NCI-H128 (cell line): ENCODE results near the gene KCNQ1.

Source experiments
- DNase-seq: peaks from one replicate; lab custom pipeline; 2025; ENCODE audit not compliant: unreplicated experiment; lab: John Stamatoyannopoulos, UW

KCNQ1 gene

DNA sequence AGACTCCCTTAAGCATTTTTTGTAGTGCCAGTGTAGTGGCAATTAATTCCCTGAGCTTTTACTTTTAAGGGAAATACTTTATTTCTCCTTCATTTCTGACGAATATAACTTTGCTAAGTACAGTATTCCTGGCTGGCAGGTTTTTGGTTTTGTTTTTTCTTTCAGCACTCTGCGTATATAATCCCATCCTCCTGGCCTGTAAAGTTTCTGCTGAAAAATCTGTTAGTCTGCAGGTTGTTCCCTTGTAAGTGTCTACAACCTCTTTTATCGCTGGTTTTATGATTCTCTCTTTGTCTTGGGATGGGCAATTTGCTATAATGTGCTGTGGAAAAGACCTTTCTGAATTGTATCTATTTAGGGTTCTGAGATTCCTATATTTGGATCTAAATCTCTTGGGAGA, 198.9 kb downstream of the KCNQ1 start:
- DNase-seq = no peak

DNA sequence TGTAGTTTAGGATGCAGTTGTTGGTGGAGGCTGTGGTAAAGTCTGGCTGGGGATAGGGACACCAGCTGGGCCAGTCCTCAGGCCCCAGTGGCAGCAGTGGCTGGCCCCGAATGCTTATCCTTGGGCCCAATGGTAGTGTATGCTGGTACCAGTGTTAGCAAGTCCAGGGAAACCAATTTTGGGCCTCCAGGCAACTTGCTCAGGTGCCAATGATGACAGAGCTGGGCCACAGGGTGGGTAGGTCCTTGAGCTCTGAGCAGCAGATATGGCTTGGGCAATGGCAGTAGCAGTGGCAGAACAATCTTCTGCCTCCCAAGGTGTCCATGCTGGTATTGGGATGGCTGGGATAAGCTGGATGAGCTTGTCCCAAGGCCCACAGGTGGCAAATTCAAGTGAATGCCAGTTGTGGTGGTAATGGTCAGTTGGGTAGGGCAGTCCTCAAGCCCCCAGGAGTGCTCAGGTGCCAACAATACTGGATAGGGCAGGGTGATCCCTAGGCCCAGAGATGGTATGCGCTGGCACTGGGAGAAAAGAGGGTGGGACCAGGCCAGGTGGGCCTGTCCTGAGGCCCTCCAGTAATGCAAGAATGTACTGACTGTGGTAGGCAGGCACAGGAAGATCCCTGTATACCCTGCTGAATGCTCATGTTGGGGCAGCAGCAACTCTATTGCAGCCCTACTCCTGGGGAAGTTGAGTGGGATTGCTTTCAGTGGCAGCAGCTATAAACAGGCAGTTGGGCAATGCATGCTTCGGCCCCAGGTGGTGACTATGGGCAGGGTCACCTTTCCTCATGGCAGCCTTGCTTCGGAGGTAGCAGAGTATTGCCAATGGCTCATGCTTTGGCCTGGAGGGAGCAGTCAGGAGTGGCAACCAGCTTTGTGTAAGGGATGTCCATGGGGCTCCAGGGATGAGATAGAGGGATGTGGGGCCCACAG, 200.3 kb downstream of the KCNQ1 start:
- no peak for DNase-seq

DNA sequence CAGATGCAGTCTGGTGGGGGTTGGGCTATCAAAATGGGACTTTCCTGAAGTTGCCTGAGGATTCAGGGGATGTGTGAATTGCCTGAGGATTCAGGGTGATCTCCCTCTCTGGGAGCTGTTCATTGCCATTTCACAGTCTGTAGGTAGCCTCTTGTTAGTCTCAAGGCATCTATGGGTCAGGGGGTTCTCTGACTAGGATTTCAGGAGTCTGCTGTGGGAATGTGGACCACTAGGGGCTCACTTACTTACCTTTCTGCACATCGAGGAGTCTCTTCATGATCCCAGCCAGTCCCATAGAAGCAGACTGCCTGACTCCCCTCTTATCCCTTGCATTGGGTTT, 200.9 kb downstream of the KCNQ1 start:
- DNase-seq = no peak

DNA sequence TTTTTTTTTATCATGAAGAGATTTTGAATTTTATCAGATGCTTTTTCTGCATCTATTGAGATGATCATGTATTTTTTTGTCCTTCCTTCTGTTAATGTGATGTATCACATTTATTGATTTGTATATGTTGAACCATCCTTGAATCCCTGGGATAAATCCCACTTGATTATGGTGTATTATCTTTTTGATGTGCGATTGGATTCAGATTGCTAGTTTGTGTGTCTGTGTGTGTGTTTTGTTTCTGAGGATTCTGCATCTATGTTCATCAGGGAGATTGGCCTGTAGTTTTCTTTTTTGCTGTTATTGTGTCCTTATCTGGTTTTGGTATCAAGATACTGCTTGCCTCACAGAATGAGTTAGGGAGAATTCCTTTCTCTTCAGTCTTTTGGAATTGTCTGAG, 202.4 kb downstream of the KCNQ1 start:
- DNase-seq = no peak

DNA sequence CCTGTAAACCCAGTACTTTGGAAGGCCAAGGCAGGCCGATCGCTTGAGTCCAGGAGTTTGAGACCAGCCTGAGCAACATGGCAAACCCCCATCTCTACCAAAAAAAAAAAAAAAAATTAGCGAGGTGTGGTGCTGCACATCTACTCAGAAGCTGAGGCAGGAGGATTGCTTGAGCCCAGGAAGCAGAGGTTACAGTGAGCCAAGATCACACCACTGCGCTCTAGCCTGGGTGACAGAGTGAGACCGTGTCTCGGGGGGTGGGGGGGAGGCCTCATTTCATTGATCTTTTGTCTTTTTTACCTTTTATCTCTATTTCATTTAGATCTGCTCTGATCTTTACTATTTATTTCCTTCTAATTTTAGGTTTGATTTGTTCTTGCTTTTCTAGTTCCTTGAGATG, 203.1 kb downstream of the KCNQ1 start:
- DNase-seq = no peak

DNA sequence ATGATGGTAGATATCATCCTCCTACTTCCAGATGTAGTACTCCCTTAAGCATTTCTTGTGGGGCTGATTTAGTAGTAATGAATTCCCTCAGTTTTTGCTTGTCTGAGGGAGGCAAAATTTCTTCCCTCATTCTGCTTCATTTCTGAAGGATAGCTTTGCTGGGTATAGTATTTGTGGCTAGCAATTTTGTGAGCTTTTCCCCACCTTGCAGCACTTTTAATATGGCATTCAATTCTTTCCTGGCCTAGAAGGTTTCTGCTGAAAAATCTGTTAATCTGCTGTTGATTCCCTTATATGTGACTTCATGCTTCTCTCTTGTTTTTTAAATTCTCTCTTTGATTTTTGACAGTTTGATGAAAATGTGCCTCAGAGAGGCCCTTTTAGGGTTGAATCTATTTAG, 204.6 kb downstream of the KCNQ1 start:
- no peak for DNase-seq

DNA sequence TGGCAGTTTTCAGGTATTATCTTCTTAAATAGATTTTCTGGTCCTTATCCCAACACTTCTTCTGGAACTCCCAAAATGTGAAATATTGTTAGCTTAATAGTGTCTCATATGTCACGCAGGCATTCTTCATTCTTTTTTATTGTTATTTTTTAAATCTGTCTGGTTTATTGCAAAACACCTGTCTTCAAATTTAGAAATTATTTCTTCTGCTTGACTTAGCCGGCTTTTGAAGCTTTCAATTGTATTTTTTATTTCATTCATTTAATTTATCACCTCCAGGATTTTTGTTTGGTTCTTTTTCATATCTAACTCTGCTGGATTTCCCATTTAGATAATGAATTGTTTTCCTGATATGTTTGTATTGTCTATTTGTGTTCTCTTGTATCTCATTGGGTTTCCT, 205.0 kb downstream of the KCNQ1 start:
- no peak for DNase-seq

DNA sequence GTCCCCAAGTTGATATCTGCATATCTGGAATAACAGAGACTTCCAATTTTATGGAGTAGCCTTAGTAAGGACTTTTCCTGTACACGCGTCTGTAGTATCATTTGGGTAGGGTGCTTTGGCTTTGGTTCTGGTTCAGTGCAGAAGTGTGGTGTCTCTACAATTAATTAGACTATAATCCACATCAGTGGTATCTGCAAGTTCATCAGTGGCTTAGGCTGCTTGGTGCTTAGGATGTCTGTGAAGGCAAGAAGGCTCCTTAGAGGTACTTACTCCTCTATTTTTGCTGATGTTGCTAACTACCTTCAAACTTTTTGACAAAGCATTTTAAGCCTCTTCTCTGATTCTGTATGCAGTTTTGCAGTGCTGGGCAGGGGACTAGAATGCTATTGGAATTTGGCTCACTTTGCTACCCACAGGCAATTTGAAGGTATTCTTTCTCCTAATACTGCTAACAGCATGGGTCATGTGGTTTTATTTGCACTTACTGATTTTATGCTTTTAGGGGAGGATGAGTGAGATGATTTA, 205.6 kb downstream of the KCNQ1 start:
- DNase-seq = no peak

DNA sequence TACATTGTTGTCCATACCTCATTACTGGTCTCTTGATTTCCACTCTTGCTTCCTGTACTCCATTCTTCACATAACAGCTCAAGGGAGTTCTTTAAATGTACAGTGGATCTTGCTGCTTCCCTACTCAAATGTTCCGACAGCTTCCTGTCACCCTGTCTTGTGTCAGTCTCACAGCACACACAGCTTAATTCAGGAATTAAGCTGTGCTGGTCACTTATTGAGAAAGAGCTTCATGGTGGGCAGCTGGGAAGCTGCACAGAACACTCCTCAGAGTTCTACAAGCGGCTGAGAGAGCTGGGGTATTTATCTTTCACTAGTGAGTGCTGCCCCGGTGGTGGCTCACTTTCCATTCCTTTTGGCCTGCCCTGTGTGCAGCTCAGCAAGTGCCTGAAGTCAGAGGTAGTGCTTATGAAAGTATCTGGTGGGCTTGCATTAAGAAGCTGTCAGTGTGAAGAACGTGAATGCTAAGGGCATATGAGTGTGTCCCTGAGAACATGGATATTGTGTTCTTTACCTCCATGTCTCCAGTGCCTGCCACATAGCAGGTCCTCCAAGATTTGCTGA, 206.3 kb downstream of the KCNQ1 start:
- DNase-seq = no peak

DNA sequence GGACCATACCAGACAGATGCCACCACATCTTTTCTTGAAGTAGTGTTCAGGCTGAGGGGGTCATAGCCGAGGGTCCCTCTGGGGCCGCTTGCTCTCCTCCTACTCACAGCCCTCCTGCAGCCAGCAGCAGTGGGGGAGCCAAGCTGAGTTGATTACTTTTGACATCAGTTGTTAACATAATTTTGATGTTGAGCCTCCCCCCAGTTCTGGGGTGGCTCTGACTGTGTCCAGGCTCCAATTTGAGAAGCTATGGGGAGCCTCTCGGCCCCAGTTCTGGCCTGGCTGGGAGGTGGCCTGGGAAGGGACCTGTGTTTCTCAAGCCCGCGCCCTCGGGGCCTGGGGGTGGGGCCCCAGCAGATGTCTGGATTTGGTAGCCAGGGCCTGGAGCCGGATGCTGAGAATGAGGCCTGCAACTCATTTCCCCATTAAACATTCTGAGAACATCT, 207.0 kb downstream of the KCNQ1 start:
- DNase-seq = no peak

DNA sequence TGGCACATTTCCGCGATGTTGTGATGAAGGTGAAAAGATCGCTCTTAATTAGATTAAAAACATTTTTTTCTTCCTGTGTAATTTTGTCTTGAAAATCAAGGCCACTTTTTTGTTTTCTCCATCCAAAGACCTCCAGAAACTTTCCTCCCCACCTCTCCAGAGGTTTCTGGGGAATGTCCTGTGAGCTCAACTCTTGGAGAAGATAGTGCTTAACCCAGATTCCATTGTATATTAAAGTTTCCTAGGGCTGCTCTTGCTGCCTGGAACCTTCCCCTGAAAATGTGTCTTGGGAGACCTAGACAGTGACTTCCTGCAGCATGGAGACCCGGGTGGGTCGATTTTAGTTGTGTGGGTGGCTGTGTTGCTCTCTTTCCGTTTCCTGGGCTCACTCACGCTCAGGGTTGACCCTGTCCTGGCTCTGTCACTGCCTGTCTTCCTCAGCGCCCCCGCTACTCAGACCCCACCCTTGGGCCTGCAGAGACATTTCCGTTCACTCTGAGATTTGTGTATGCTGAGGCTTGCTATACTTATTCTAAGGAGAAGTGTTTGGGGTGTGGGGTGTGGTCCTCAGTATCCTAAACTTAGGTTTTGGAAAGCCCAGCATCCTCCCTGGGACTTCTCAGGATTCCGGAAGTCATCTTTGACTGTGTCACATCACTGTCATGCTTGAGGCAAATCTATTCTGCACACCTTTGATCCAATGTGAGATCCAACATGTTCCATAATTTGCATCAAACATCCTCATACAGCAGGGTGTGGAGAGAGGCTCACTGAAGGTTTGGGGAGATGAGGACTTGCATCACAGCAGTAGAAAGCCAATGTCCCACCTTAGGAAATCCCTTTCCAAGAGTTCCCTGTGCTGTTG, 207.8 kb downstream of the KCNQ1 start:
- DNase-seq = no peak

DNA sequence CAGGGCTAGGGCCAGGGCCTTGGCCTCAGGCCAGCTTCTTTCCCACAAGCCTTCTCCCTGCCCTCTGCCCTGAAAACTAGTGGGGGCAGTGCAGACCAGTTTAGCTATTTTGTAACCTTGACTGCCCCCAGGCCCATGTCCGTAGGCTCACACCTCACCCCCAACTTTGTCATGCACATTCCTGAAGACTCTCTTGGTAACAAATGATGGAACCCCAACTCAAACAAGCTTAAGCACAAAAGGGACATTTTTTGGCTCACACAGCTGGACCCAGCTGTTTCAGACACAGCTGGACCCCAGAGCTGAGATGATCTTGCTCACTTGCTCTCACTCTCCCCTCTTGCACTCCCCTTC, 208.4 kb downstream of the KCNQ1 start:
- DNase-seq = no peak

DNA sequence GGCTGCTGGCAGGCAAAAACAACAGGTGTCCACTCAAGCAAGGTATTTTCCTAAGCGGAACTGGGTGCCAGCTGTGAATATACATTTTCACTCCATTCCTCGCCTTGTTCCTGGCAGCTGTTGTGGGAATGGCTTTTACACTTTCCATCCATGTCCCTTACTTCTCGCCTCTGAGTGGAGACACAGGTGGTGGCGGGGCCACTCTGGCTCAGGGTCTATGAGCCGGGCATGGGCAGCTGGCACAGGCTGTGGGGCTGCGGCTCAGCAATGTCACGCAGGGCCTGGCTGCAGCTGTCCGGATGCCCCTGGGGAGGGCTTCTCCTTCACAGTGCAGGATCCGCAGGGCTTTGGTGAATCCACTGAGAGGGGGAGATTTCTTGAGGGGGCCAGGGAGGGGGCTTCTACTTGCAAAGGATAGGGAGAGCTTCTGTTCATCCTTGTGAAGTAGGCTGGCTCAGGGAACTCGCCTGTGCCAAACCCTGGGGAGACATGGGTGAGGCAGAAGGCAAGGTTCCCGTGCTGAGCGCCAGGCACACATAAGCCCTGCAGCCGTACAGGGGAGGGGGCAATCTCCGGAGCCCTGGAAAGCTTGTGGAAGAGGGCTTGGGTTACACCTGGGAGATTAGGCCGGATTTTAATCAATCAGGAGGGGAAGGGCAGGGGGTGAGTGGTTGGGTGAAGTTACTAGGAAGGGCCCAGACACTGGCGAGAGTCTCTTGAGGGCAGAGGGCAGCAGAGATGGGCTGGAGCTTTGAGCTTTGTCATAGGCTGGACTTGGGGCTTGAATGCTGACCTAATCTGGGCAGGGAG, 209.3 kb downstream of the KCNQ1 start:
- DNase-seq = no peak

DNA sequence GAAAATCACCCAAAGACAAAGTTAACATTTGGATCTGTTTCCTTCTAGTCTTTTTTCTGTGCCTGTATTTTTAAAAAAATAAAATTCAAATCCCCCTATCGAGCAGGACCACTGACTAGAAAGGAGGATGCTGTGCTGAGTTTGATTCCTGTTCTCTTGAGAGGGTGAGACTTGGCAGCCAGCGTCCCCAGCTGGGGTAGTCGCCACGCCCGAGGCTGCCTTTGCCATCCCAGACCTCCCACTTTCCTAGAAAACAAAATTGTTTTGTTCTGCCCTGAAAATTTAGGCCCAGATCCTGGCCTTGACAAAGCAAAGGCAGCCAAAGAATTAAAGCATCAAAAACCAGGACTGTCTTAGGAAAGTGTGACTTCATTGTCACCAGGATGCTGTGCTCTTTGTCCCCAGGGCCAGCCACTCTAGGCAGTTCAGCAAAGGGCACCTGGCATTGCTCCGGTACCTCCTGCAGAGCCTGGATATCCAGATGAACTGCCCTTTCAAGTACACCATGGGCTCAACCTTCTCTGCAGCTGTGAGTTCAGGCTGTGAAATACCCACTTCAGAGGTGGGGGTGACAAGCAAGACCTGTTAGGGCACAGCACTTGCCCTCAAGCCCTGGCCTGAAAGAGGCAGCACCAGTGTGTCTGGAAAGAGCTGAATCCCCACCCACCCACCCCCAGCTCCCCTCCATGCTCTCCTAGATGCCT, 210.4 kb downstream of the KCNQ1 start:
- no peak for DNase-seq

DNA sequence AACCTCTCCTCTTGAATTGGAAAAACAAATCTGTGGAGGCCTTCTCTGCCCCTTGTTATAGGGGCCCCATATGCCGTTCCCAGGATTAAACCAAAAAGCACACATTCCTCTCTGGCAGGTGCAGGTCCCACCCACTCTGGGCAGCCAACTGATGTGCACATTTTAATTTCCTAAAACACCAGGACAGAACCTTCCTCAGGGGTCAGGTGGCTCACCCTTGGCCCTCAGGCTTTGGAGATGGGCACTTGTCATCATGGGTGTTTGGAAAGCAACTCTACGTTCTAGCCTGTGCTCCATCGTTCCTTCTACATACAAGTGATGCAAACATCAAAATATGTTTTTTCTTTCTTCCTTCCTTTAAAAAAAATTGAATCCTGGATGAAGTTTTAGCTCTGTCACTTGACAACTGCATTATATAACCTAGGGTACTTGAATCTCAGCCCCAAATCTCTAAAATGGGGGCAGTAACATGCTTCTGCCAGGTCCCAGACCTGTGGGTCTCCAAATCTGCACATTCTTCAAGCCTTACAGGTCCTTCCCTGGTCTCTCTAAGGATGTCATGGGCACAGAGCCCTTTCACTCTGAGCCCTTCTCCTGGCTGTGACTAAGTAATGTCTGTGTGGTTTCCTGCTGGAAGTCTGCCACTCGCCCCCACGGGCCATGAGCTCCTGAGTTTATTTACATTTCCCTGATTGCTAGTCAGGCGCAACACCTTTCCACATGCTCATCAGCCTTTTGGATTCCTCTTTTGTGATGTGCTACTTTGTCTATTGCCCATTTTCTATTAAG, 211.2 kb downstream of the KCNQ1 start:
- no peak for DNase-seq

DNA sequence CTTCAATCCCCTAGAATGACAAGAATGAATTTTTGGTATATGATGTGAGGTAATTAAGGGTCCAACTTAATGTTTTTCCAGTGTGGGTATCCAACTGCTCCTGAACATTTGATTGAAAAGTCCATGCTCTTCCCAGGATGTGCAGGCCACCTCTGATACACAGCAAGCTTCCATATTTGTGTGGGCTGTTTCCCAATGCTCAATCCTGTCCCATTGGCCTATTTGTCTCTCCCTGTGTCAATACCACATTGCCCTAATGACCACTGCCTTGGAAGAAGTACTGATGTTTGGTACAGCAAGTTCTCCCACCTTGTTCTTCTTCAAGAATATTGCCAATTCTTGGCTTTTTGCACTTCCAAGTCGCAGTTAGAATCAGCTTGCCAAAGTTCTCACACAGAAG, 212.1 kb downstream of the KCNQ1 start:
- no peak for DNase-seq

DNA sequence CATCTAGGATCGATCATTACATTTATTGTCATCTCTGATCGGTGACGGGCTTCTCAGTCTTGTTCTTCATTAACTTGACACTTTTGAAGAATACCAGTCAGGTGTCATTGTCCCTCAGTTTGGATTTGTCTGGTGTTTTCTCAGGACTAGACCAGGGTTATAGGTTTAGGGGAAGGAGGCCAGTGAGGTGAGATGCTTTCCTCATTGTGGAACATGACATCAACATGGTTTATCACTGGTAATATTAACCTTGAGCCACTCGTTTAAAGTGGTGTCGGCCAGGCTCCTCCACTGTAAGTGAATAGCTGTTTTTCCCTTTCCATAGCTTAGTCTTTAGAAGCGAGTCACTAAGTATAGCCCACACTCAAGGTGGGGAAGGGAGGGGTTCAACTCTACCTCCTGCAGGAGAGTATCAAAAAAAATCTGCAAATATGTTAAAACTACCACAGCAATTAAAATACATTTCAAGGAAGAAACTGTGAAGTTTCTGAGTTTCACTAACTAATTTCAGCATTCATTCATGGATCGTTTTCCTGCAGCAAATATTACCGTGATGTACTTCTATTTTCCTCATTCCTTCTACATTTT, 213.0 kb downstream of the KCNQ1 start:
- DNase-seq = no peak

DNA sequence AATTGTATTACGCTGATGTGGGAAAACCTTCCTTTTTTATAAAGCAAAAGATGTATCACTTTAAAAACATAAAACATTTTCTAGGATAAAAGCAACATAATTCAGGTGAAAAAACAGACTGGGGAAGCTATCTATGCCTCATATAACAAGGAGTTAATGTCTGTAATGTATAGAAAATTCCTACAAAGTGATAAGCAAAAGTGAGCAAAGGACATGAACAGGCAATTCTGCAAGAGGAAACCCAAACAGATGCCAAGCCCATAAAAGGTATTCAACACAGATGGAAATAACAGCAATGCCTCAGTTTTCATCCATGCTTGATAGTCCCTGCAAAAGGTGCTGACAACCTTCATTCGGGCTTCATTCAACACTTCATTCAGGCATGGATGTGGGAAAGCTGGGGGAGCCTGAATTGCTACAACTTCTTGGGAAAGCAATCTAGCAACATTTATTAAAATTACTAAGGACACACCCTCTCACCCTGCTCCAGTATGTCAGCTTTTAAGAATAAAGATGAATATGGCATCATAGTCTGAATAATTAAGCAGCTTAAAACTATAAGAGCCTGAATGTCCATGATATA, 215.6 kb downstream of the KCNQ1 start:
- no peak for DNase-seq
